GM19468 (cell line): ENCODE data around the gene RBMX2.

ENCODE experiments used
- ATAC-seq: cut with Tn5 transposase; IDR thresholded peaks from one replicate; pipeline ENCODE4 v1.9.1; 2021; ENCODE audit warnings: mild to moderate bottlenecking, moderate library complexity, moderate number of reproducible peaks; ENCODE audit not compliant: unreplicated experiment; ENCODE audit errors: extremely low read depth

The RBMX2 gene

GRCh38 chrX:130444641-130445336, 43.0 kb downstream of the RBMX2 start:
- no peak for ATAC-seq

- ATAC-seq: no peak
These were observed 45.2 kb downstream of the RBMX2 start for GRCh38 chrX:130446974-130447373.
